GM12892 (cell line): ENCODE measurements around the gene TMEM141.
"Not testable (repeated sequence)": the region's sequence is repeated elsewhere in the genome, so short reads cannot be mapped to it uniquely, and the experiment has no call there.

Source experiments
- DNase-seq: peaks from one replicate; pipeline ENCODE4 v3.0.0; 2011; ENCODE audit not compliant: insufficient read length
- FAIRE-seq: peaks from 2 replicates; lab custom pipeline; 2011; peaks lifted over from hg19 to GRCh38; lab: Jason Lieb, UNC
- POLR2A ChIP-seq: IDR thresholded peaks from 2 replicates; pipeline ENCODE4 v1.6.1; 2011; ENCODE audit warnings: low read depth, low read length, control low read depth
- POLR2AphosphoS5 ChIP-seq: IDR thresholded peaks from 2 replicates; pipeline ENCODE4 v1.6.1; 2011; ENCODE audit warnings: low read depth, low read length, control low read depth
- TAF1 ChIP-seq: IDR thresholded peaks from 2 replicates; pipeline ENCODE4 v1.6.1; 2011; ENCODE audit warnings: low read depth, mild to moderate bottlenecking, control low read depth, low read length, borderline replicate concordance

The TMEM141 gene

GRCh38 chr9:136828474-136829140, 37.5 kb downstream of the TMEM141 start:
- TF ChIP-seq TAF1 = no peak
- TF ChIP-seq POLR2AphosphoS5 = no peak
- TF ChIP-seq POLR2A = no peak
- FAIRE-seq (no peak), DNase-seq (no peak)

GRCh38 chr9:136829412-136829811, 38.3 kb downstream of the TMEM141 start:
- FAIRE-seq = no peak
- TF ChIP-seq POLR2A = no peak
- TF ChIP-seq TAF1 = no peak
- TF ChIP-seq POLR2AphosphoS5 = no peak
- DNase-seq = no peak

- TF ChIP-seq POLR2A = no peak
- TF ChIP-seq POLR2AphosphoS5 = no peak
- TF ChIP-seq TAF1 = no peak
- no peak for DNase-seq
- FAIRE-seq = no peak
Observed at GRCh38 chr9:136829981-136830885, 39.1 kb downstream of the TMEM141 start.

GRCh38 chr9:136831002-136831719, 40.0 kb downstream of the TMEM141 start:
- DNase-seq = no peak
- TF ChIP-seq TAF1 (no peak), POLR2A (no peak), POLR2AphosphoS5 (no peak)
- no peak for FAIRE-seq

- FAIRE-seq = no peak
- TF ChIP-seq POLR2AphosphoS5 (no peak; the same call in 1 of the 2 replicates), POLR2A (no peak), TAF1 (no peak)
- DNase-seq = no peak
Observed at GRCh38 chr9:136831720-136832104, 40.6 kb downstream of the TMEM141 start.

GRCh38 chr9:136832581-136832980, 41.4 kb downstream of the TMEM141 start:
- TF ChIP-seq POLR2A = no peak
- no peak for TF ChIP-seq POLR2AphosphoS5
- FAIRE-seq (no peak), DNase-seq (no peak)

- not testable (repeated sequence) for DNase-seq, FAIRE-seq
Observed at GRCh38 chr9:136833381-136834048, 42.4 kb downstream of the TMEM141 start.

GRCh38 chr9:136835162-136835931, 44.2 kb downstream of the TMEM141 start:
- FAIRE-seq (no peak), DNase-seq (no peak)
- TF ChIP-seq TAF1 = no peak
- TF ChIP-seq POLR2A = peak; percentile 19; the same call in 1 of the 2 replicates

GRCh38 chr9:136835932-136836904, 45.1 kb downstream of the TMEM141 start:
- FAIRE-seq (no peak), DNase-seq (no peak)
- no peak for TF ChIP-seq TAF1
- TF ChIP-seq POLR2A = no peak
- no peak for TF ChIP-seq POLR2AphosphoS5

GRCh38 chr9:136837146-136837855, 46.2 kb downstream of the TMEM141 start:
- no peak for FAIRE-seq
- no peak for DNase-seq

GRCh38 chr9:136837856-136838277, 46.7 kb downstream of the TMEM141 start:
- not testable (repeated sequence) for FAIRE-seq

More at GRCh38 chr9:136837146-136837855, 46.2 kb downstream of the TMEM141 start:
- no peak for TF ChIP-seq TAF1
- no peak for TF ChIP-seq POLR2AphosphoS5
- no peak for TF ChIP-seq POLR2A

More at GRCh38 chr9:136837856-136838277, 46.7 kb downstream of the TMEM141 start:
- not testable (repeated sequence) for DNase-seq
